Caco-2 (cell line): Measurements from ENCODE around the gene ZNF438. TPM values are rescaled to one million over a fixed set of nuclear protein-coding genes. Genes with fewer than 3 reads are reported as not detected.

Experiments used
- BruUV-seq: library from RNA; stranded (reverse); fragments of 400-500 nt; replicated peaks from 2 replicates; lab custom pipeline; 2021; lab: Mats Ljungman, UMichigan
- CTCF ChIA-PET: fragments of 300-600 bp; sonication (Branson Sonifier 250); formaldehyde crosslinking; loops from one replicate; lab custom pipeline; 2022; ENCODE audit warnings: antibody characterized with exemption; lab: Charles Lee
- POLR2A ChIA-PET: fragments of 300-600 bp; sonication (Branson Sonifier 250); formaldehyde crosslinking; loops from one replicate; lab custom pipeline; 2022; ENCODE audit warnings: antibody characterized with exemption; lab: Charles Lee
- DNase-seq, 2 experiments: peaks; one replicate each; pipeline versions ENCODE4 v3.0.0 to v3.0.0-alpha.2; 2020 to 2022
- H3K27me3 ChIP-seq: replicated peaks from 2 replicates; pipeline ENCODE4 v1.6.0; 2011; ENCODE audit warnings: low read length; ENCODE audit not compliant: control insufficient read depth, insufficient read depth
- H3K36me3 ChIP-seq: 2 replicates; pipeline ENCODE4 v1.5.1; 2011; ENCODE audit warnings: low read length; ENCODE audit not compliant: control insufficient read depth, insufficient read depth
- H3K4me1 ChIP-seq: fragments of 250-450 bp; sonication (Bioruptor Pico); 2 replicates; pipeline ENCODE4 v1.5.1; 2020; ENCODE audit warnings: mild to moderate bottlenecking
- H3K4me3 ChIP-seq: 2 replicates; pipeline ENCODE4 v1.5.1; 2011; ENCODE audit warnings: low read depth, mild to moderate bottlenecking, control low read depth, low read length
- H3K9me3 ChIP-seq: fragments of 250-450 bp; sonication (Bioruptor Pico); 2 replicates; pipeline ENCODE4 v1.5.1; 2020; ENCODE audit warnings: mild to moderate bottlenecking, moderate library complexity
- H3K27ac Mint-ChIP-seq: one replicate; pipeline ENCODE4 v1.8.0; 2022; ENCODE audit warnings: mixed read lengths; ENCODE audit not compliant: unreplicated experiment
- H3K27me3 Mint-ChIP-seq: one replicate; pipeline ENCODE4 v1.8.0; 2022; ENCODE audit warnings: mixed read lengths; ENCODE audit not compliant: insufficient read depth, unreplicated experiment
- H3K36me3 Mint-ChIP-seq: one replicate; pipeline ENCODE4 v1.8.0; 2022; ENCODE audit warnings: mild to moderate bottlenecking, mixed read lengths; ENCODE audit not compliant: insufficient read depth, unreplicated experiment
- H3K4me1 Mint-ChIP-seq: one replicate; pipeline ENCODE4 v1.8.0; 2022; ENCODE audit warnings: low read depth, mixed read lengths; ENCODE audit not compliant: unreplicated experiment
- H3K4me3 Mint-ChIP-seq: one replicate; pipeline ENCODE4 v1.8.0; 2022; ENCODE audit warnings: mild to moderate bottlenecking, moderate library complexity, mixed read lengths; ENCODE audit not compliant: unreplicated experiment
- H3K9me3 Mint-ChIP-seq: one replicate; pipeline ENCODE4 v1.8.0; 2022; ENCODE audit warnings: mixed read lengths; ENCODE audit not compliant: unreplicated experiment
- intact Hi-C: fragments of 100-400 bp; cut with micrococcal nuclease; formaldehyde crosslinking; loops from one replicate; pipeline ENCODE4 v1.10.0; 2022; ENCODE audit not compliant: unreplicated experiment
- total RNA-seq: library from RNA; stranded (reverse); gene quantifications from 2 replicates; pipeline ENCODE4 v1.2.3, GENCODE V29; 2022
- TF ChIP-seq, protein P1 (sequence below), 2 experiments: fragments of 200-600 bp in 1 of 2; IDR thresholded peaks; 1 replicate in 1 of 2; 2 replicates in 1 of 2; pipeline versions ENCODE4 v1.5.1 to v1.8.0; 2011 to 2022; ENCODE audit warnings: antibody characterized with exemption in 1 of 2, control low read depth in 1 of 2, inconsistent platforms in 1 of 2, low read depth in 1 of 2, low read length in 1 of 2, mild to moderate bottlenecking in 1 of 2, moderate library complexity in 1 of 2; ENCODE audit not compliant: insufficient read depth in 1 of 2, severe bottlenecking in 1 of 2, unreplicated experiment in 1 of 2

ZNF438 gene
- total RNA-seq, 1 experiment from 2014 or later, result 1.00 TPM

DNA sequence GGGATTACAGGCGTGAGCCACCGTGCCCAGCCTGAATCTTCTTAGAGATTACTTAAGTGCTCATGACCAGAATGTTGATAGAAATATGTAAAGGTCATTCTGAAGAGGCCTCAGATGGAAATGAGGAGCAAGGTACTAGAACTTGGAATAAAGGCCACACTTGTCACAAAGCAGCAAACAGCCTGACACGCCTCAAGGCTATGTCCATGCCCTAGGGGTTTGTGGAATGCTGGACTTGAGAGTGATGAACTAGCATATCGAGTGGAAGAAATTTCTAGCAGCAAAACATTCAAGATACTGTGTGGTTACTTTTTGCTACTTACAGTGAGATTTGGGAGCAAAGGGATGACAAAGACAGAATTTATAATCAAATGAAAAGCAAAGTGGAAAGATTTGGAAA, 39.0 kb downstream of the ZNF438 start:
- H3K36me3 Mint-ChIP-seq, result no peaks in the 10 kb centered on the region
- Histone ChIP-seq H3K36me3 (no peaks in the 10 kb centered on the region), H3K4me1 (no peaks in the 10 kb centered on the region), H3K4me3 (no peak overlapping the region), H3K9me3 (peaks cover 20% of the 10 kb centered on the region; the same call in 1 of the 2 replicates), H3K27me3 (no peaks in the 10 kb centered on the region)
- H3K9me3 Mint-ChIP-seq, result peaks cover 34% of the 10 kb centered on the region
- H3K27ac Mint-ChIP-seq, result no peak overlapping the region
- TF ChIP-seq, protein P1, sequence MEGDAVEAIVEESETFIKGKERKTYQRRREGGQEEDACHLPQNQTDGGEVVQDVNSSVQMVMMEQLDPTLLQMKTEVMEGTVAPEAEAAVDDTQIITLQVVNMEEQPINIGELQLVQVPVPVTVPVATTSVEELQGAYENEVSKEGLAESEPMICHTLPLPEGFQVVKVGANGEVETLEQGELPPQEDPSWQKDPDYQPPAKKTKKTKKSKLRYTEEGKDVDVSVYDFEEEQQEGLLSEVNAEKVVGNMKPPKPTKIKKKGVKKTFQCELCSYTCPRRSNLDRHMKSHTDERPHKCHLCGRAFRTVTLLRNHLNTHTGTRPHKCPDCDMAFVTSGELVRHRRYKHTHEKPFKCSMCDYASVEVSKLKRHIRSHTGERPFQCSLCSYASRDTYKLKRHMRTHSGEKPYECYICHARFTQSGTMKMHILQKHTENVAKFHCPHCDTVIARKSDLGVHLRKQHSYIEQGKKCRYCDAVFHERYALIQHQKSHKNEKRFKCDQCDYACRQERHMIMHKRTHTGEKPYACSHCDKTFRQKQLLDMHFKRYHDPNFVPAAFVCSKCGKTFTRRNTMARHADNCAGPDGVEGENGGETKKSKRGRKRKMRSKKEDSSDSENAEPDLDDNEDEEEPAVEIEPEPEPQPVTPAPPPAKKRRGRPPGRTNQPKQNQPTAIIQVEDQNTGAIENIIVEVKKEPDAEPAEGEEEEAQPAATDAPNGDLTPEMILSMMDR (IDR thresholded peaks at IDR 0.05; ENCODE audit: insufficient read depth in 1 of 2, low read depth in 1 of 2, low read length in 1 of 2, severe bottlenecking in 1 of 2, unreplicated experiment in 1 of 2), result no peak
- no peak overlapping the region for H3K4me3 Mint-ChIP-seq
- ChIA-PET CTCF (no interaction called here), POLR2A (no interaction called here)
- intact Hi-C loops, result no loop called here
- H3K4me1 Mint-ChIP-seq, result no peaks in the 10 kb centered on the region
- H3K27me3 Mint-ChIP-seq, result no peaks in the 10 kb centered on the region
- no TSS peak for BruUV-seq
- DNase-seq, result no peak

DNA sequence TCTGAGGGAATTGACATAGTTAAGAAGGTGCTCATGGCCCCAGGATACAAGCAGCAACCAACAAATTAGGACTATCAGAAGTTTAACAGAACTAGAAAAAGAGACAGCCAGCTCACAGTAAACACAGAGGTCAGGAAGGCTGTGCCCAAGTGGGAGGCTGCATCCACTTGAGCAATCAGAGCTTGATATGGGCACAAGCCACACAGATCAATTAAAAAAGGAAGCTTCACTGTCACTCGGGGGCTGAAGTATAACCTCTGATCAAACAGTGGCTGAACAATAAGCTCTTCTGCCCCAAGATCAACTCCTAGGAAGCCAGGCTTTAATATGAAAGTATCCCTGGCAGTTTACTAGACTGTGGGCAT, 40.0 kb downstream of the ZNF438 start:
- no TSS peak for BruUV-seq
- intact Hi-C loops, result no loop called here

GRCh38 chr10:30990971-30991646, 40.6 kb downstream of the ZNF438 start:
- intact Hi-C loops, result no loop called here
- DNase-seq, result no peak
- H3K4me1 ChIP-seq, result no peaks in the 10 kb centered on the region
- BruUV-seq, result no TSS peak
- peaks cover 21% of the 10 kb centered on the region for H3K9me3 Mint-ChIP-seq
- H3K36me3 Mint-ChIP-seq, result no peaks in the 10 kb centered on the region
- no peaks in the 10 kb centered on the region for H3K4me1 Mint-ChIP-seq
- no peak overlapping the region for H3K27ac Mint-ChIP-seq
- TF ChIP-seq, protein P1 (IDR thresholded peaks at IDR 0.05; ENCODE audit: insufficient read depth in 1 of 2, low read depth in 1 of 2, low read length in 1 of 2, severe bottlenecking in 1 of 2, unreplicated experiment in 1 of 2), result no peak
- ChIA-PET CTCF (no interaction called here), POLR2A (interaction anchor here (0.6 kb wide), 1 partner anchor 143 kb away, joined by 4 read pairs; no protein-coding TSS in a partner anchor)
- peaks cover 14% of the 10 kb centered on the region; the same call in 1 of the 2 replicates for H3K9me3 ChIP-seq
- no peak overlapping the region for H3K4me3 ChIP-seq
- no peak overlapping the region for H3K4me3 Mint-ChIP-seq
- no peaks in the 10 kb centered on the region for H3K27me3 ChIP-seq
- no peaks in the 10 kb centered on the region for H3K36me3 ChIP-seq
- H3K27me3 Mint-ChIP-seq, result no peaks in the 10 kb centered on the region

More for the DNA sequence above, 40.0 kb downstream of the ZNF438 start:
- Histone ChIP-seq H3K4me3 (no peak overlapping the region), H3K27me3 (no peaks in the 10 kb centered on the region), H3K4me1 (no peaks in the 10 kb centered on the region), H3K36me3 (no peaks in the 10 kb centered on the region), H3K9me3 (peaks cover 19% of the 10 kb centered on the region; the same call in 1 of the 2 replicates)
- no peaks in the 10 kb centered on the region for H3K4me1 Mint-ChIP-seq
- CTCF ChIA-PET, result interaction anchor here (0.6 kb wide), 1 partner anchor 21 kb away, joined by 4 read pairs; no protein-coding TSS in a partner anchor
- H3K27ac Mint-ChIP-seq, result no peak overlapping the region
- TF ChIP-seq, protein P1 (IDR thresholded peaks at IDR 0.05; ENCODE audit: insufficient read depth in 1 of 2, low read depth in 1 of 2, low read length in 1 of 2, severe bottlenecking in 1 of 2, unreplicated experiment in 1 of 2), result no peak
- H3K27me3 Mint-ChIP-seq, result no peaks in the 10 kb centered on the region
- no peak overlapping the region for H3K4me3 Mint-ChIP-seq
- no peak for DNase-seq
- POLR2A ChIA-PET, result interaction anchor here (0.6 kb wide), 1 partner anchor 142 kb away, joined by 4 read pairs; no protein-coding TSS in a partner anchor
- peaks cover 26% of the 10 kb centered on the region for H3K9me3 Mint-ChIP-seq
- H3K36me3 Mint-ChIP-seq, result no peaks in the 10 kb centered on the region
